Neural crest cell (in vitro differentiated cells): ENCODE data around the gene CMTM8. TPM values are rescaled to one million over a fixed set of nuclear protein-coding genes. Genes with fewer than 3 reads are reported as not detected.
A peak's percentile ranks its signal among the peaks of the same experiment; 100 is the strongest.

Source experiments
- DNase-seq: peaks from one replicate; pipeline ENCODE4 v3.0.0; 2021; ENCODE audit warnings: low read depth, mixed read lengths, low spot score
- H3K27ac Mint-ChIP-seq: one replicate; pipeline ENCODE4 v1.8.0; 2021; ENCODE audit warnings: mild to moderate bottlenecking, mixed read lengths; ENCODE audit not compliant: unreplicated experiment
- H3K27me3 Mint-ChIP-seq: 2 replicates; pipeline ENCODE4 v1.8.0; 2021; ENCODE audit warnings: low read depth, mild to moderate bottlenecking, mixed read lengths
- H3K36me3 Mint-ChIP-seq: 2 replicates; pipeline ENCODE4 v1.8.0; 2021; ENCODE audit warnings: low read depth, mild to moderate bottlenecking, mixed read lengths
- H3K4me1 Mint-ChIP-seq: 2 replicates; pipeline ENCODE4 v1.8.0; 2021; ENCODE audit warnings: mixed read lengths
- H3K4me3 Mint-ChIP-seq: one replicate; pipeline ENCODE4 v1.8.0; 2021; ENCODE audit warnings: mild to moderate bottlenecking, mixed read lengths
- H3K9me3 Mint-ChIP-seq: 2 replicates; pipeline ENCODE4 v1.8.0; 2021; ENCODE audit warnings: mixed read lengths
- total RNA-seq: library from RNA; stranded (reverse); gene quantifications from 2 replicates; pipeline ENCODE4 v1.2.1, GENCODE V29; 2021
- TF ChIP-seq, protein P1 (sequence below): fragments of 200-600 bp; sonication (generic); conservative IDR thresholded peaks from 2 replicates; pipeline ENCODE4 v1.5.0; 2021; ENCODE audit warnings: antibody characterized with exemption, mild to moderate bottlenecking

The CMTM8 gene
- total RNA-seq, 1 donor from 2014 or later: 4.4 TPM

DNA sequence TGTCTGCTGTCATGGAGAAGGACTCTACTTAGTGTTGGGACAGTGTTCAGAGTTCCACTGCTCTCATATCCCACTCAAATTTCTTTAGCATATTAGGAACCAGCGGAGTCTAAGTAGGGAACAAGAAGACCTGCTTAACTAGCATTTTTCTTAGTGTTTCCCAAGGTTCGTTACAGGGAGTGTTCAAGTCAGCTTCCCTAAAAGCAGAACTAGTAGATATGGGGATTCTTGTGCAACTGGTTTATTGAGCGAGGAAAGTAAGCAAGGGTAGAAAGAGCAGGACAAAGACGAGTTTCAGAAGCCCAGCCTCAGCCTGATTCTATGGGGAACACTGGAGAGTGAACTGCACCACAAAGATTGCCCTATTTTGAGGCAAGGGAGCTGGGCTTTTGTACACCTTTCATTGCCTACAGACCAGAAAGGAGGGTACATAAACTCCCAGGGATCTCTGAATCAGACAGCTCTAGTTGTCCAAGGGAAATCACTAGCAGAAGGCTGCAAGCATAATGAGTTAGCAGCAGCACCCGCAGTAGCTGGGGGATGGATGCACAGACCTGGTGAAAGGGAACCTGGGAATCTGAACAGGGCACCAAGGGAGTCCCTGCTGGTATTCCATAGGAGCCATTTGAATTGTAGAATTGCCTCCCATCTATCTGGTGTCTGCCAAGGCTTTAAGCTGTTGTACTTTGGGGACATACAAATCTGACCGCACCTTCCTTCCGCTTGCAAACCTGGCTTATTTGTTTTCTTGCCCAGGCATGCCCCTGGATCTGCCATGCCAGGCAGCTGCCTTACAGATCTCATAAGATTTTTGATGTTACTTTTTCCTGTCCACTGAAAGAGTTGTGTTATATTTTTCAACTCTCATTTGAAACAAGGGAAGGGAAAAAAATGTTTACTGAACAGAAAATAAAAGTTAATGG is 168.3 kb downstream of the CMTM8 start:
- peaks cover 36% of the 10 kb centered on the region for H3K4me1 Mint-ChIP-seq

DNA sequence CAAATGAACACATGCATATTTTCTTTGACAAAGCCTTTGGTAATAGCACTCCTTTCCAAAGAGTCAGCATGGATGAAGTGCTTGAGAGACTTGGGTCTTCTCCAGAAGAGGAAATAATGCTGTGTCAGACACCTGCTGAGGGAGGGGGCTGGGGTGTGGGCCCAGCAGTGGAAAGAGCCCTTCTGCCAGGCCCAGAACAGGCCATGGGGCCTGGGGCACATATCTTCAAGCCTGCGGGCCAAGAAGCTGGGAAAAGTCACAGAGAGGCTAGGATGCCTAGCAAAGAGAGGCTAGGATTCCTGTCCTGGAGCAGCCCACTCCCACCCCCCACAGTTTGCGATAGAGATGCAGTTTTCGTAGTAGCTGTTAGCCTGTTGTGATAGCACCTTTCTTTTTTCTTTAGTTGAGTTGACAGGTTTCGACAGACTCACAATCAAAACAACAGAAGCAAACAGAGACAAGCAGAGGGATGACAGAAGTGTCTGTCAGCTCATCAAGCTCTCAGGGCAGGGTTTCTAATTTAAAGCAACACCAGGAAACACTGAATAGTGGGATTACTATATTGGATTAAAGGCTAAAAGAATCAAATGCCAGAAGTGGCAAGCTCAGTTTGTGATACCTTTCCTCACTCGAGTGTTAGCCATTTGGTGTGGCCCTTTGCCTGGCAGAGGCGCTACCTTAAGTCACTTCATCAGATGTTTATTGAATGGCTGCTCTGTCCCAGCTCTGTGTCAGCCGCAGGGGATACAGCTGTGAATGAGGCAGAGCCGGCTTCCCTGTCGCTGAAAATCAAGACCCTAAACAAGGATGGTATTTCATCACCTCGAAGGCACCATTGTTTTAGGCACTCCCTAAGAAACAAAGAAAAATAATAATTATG is 172.1 kb downstream of the CMTM8 start:
- H3K9me3 Mint-ChIP-seq: no peaks in the 10 kb centered on the region
- peak; percentile 36 for DNase-seq
- peak overlapping the region; percentile 54 for H3K27ac Mint-ChIP-seq
- peaks cover 40% of the 10 kb centered on the region for H3K4me1 Mint-ChIP-seq
- H3K27me3 Mint-ChIP-seq: no peaks in the 10 kb centered on the region
- H3K36me3 Mint-ChIP-seq: no peaks in the 10 kb centered on the region
- peak overlapping the region; percentile 60 for H3K4me3 Mint-ChIP-seq
- TF ChIP-seq, protein P1, sequence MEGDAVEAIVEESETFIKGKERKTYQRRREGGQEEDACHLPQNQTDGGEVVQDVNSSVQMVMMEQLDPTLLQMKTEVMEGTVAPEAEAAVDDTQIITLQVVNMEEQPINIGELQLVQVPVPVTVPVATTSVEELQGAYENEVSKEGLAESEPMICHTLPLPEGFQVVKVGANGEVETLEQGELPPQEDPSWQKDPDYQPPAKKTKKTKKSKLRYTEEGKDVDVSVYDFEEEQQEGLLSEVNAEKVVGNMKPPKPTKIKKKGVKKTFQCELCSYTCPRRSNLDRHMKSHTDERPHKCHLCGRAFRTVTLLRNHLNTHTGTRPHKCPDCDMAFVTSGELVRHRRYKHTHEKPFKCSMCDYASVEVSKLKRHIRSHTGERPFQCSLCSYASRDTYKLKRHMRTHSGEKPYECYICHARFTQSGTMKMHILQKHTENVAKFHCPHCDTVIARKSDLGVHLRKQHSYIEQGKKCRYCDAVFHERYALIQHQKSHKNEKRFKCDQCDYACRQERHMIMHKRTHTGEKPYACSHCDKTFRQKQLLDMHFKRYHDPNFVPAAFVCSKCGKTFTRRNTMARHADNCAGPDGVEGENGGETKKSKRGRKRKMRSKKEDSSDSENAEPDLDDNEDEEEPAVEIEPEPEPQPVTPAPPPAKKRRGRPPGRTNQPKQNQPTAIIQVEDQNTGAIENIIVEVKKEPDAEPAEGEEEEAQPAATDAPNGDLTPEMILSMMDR: no peak

More for the DNA sequence above, 168.3 kb downstream of the CMTM8 start:
- Mint-ChIP-seq H3K9me3 (no peaks in the 10 kb centered on the region), H3K36me3 (no peaks in the 10 kb centered on the region), H3K27ac (no peak overlapping the region), H3K4me3 (no peak overlapping the region), H3K27me3 (no peaks in the 10 kb centered on the region)
- TF ChIP-seq, protein P1: no peak
- DNase-seq: no peak

- Mint-ChIP-seq H3K4me1 (peaks cover 46% of the 10 kb centered on the region), H3K36me3 (no peaks in the 10 kb centered on the region), H3K27me3 (no peaks in the 10 kb centered on the region), H3K9me3 (no peaks in the 10 kb centered on the region), H3K4me3 (no peak overlapping the region), H3K27ac (peak overlapping the region; percentile 89)
- DNase-seq: no peak
- TF ChIP-seq, protein P1: no peak
Measured at GRCh38 chr3:32411442-32411841, 173.0 kb downstream of the CMTM8 start.

GRCh38 chr3:32412887-32413286 is 174.4 kb downstream of the CMTM8 start:
- H3K9me3 Mint-ChIP-seq: no peaks in the 10 kb centered on the region
- H3K36me3 Mint-ChIP-seq: no peaks in the 10 kb centered on the region

More at GRCh38 chr3:32412887-32413286, 174.4 kb downstream of the CMTM8 start:
- no peak for DNase-seq
- TF ChIP-seq, protein P1: no peak
- Mint-ChIP-seq H3K27ac (no peak overlapping the region), H3K4me1 (peaks cover 55% of the 10 kb centered on the region), H3K27me3 (no peaks in the 10 kb centered on the region), H3K4me3 (no peak overlapping the region)
